Measurements from ENCODE around the gene ADAMTS17.
A peak's percentile ranks its signal among the peaks of the same experiment; 100 is the strongest.

ADAMTS17 gene

DNA sequence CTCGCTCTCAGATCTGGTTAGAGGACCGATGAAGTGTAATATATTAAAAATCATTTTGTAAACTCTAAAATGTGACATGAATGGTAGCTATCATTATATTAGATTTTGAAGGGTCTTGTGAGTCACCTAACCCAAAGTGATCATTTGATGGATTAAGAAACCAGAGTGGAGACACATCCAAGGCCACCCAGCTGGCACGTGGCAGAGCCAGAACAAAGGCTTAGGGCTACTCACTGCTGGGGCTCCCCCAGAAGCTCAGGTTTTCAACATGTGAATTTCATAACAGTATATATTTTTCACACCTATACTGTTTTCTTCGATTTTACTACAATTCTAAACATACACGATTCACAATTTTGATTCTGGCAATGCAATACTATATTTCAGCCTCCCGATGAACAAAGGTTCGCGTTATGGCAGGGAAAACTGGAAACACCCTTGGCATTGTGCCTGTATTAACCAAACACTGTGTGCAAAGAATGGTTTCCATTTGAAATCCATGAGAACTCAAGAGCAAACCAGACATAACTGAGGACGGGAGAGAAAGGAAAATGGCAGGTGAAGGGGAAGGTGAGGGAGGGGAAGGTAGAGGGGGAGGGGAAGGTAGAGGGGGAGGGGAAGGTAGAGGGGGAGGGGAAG is 88.9 kb downstream of the ADAMTS17 start:
- TF ChIP-seq, protein P1, sequence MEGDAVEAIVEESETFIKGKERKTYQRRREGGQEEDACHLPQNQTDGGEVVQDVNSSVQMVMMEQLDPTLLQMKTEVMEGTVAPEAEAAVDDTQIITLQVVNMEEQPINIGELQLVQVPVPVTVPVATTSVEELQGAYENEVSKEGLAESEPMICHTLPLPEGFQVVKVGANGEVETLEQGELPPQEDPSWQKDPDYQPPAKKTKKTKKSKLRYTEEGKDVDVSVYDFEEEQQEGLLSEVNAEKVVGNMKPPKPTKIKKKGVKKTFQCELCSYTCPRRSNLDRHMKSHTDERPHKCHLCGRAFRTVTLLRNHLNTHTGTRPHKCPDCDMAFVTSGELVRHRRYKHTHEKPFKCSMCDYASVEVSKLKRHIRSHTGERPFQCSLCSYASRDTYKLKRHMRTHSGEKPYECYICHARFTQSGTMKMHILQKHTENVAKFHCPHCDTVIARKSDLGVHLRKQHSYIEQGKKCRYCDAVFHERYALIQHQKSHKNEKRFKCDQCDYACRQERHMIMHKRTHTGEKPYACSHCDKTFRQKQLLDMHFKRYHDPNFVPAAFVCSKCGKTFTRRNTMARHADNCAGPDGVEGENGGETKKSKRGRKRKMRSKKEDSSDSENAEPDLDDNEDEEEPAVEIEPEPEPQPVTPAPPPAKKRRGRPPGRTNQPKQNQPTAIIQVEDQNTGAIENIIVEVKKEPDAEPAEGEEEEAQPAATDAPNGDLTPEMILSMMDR (IDR thresholded peaks at IDR 0.05; ENCODE audit: low read length, missing control alignments): no peak
- DNase-seq (ENCODE audit: low read depth): no peak

DNA sequence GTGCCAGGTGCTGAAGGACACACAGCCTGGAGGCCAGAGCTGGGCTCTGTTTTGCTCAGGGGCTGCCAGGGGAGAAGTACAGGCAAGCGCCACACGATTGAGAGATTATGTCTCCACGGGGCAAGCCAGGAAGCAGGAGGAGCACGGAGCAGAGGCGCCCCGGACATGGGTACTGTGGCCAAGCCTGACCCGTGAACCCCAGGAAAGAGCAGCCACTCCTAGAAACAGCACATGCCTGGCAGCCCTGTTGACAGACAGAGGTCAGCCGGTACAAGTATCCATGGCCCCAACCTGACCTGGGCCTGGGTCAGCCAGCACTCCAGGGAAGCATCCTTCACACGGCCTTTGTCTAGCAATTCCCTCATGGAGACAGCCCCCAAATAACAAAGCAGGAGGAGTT is 89.4 kb downstream of the ADAMTS17 start:
- TF ChIP-seq, protein P1 (IDR thresholded peaks at IDR 0.05; ENCODE audit: low read length, missing control alignments): no peak
- H3K4me3 ChIP-seq (replicated peaks; ENCODE audit: low read depth, low read length): no peak overlapping the region
- DNase-seq (ENCODE audit: low read depth): no peak

More for the DNA sequence above, 88.9 kb downstream of the ADAMTS17 start:
- no peak overlapping the region for H3K4me3 ChIP-seq (replicated peaks; ENCODE audit: low read depth, low read length)

DNA sequence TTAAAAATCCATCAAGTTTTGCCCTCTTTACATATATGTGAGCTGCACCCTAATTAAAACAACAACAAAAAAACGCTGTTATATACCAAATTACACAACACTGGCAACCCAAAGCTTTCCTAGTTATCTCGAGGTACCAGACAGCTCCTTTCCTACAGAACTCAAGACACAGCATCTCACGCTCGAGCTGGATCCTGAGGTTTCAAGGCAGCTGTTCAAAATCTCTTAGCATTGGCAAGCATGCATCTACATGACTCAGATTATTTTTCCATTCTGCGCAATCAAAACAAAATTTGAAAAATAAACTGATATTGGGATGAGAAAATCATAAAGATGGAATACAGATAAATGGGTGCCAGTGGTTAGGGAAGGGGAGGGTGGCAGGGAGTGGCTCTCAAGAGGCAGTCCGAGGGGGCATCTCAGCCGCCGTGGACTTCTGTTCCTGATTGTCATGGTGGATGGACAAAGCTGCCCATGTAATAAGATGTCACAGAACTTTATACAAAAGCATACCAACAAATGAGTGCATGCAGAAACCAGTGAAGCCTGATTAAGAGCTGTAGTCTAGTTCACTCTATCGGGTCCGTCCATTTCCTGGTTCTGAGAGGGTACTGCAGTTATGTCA is 91.5 kb downstream of the ADAMTS17 start:
- TF ChIP-seq, protein P1 (IDR thresholded peaks at IDR 0.05; ENCODE audit: low read length, missing control alignments): no peak
- no peak overlapping the region for H3K4me3 ChIP-seq (replicated peaks; ENCODE audit: low read depth, low read length)
- peak; percentile 43 for DNase-seq (ENCODE audit: low read depth)

DNA sequence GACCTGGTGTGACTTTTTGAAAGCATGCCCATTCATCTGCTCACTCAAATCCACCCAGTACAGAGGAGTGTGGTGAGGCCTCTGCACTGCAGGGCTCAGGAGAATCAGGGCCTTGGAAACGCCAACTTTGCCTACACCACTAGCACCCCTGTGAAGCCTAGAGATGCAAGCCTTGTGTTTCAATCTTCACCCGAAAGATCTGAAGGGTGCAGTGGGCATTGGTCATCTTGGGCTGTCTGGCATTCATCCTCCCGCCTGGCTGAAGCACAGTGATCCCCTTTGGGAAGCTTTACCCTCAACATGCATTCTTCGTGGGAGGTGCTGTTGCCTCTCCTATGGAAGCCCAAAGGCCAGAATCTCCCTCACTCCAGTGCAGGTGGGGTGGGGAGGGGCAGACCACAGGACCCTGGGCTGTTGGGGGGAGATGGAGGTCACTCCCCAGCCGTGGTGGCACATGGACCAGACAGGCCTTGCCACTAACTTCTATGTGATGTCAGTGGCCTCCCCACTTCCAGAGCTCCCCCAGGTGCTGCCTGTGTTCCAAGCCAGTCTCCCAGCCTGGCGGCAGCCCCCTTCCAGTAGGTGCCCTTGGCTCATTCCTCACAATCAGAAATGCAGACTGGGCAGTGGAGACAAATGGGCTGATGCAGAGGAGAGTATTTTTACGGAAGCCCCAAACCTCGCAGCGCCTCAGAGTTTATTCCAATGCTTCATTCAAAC is 92.5 kb downstream of the ADAMTS17 start:
- no peak for DNase-seq (ENCODE audit: low read depth)
- no peak overlapping the region for H3K4me3 ChIP-seq (replicated peaks; ENCODE audit: low read depth, low read length)
- TF ChIP-seq, protein P1 (IDR thresholded peaks at IDR 0.05; ENCODE audit: low read length, missing control alignments): no peak

DNA sequence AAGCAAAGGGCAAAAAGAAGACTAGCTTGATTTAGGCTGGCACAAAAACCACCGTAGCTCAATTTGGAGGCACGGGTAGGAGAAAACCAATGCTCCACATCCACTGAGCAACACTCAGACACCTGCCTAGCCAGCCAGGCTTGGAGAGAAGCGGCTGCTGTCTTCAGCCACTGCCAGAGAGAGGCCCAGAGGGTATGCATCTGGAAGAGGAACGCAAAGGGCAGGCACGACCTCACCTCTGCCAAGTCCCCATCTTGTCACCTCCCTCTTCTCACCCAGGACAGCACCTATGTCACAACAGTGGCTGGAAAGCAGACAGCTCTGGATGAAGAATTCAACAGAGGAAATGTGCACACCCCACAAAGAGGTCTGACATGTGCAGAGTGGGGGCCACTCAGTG is 93.5 kb downstream of the ADAMTS17 start:
- H3K4me3 ChIP-seq (replicated peaks; ENCODE audit: low read depth, low read length): no peak overlapping the region
- TF ChIP-seq, protein P1 (IDR thresholded peaks at IDR 0.05; ENCODE audit: low read length, missing control alignments): no peak

DNA sequence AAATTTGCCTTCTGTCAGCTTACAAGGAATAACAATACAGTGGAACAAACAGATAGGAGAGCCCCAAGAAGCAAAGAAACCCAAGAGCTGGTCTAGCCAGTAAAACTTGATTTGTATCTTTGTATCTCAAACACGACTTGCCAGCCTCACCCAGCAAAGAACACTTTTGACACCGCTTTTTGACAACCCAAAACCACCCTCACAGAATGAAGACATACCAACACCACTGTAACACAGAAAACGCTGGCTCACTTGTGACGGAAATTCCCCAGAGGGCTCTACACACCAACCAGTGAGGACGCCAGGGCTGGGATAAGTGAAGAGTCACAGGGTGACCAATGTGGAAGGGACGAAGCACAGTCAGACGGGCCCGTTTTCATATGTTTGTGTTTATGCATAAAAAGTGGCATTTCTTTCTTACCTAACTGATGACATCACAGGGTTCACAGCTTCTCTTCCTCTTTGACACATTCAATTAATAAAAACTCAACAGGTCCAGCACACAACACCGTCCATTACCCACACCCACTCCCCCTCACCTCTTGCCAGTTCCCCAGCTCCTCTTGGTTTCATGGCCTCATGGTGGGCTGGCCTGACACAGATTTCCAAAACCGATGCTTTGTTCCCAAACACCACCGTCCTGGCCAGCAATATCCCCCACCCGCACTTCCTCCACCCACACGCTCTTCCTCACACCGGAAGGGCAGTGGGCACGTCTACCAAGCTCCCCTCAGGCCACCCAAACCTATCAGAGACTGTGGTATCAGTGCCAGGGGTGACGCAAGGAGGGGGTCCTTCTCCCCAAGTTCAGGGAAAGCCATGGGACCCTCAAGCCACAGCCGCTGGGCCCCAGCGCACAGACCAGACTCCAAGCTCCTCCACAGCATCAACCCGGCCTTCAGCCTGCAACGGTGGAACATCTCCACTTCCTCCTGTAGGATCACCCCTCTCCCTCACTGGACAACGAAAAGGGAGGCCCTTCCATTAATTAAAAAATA is 94.2 kb downstream of the ADAMTS17 start:
- no peak overlapping the region for H3K4me3 ChIP-seq (replicated peaks; ENCODE audit: low read depth, low read length)
- TF ChIP-seq, protein P1 (IDR thresholded peaks at IDR 0.05; ENCODE audit: low read length, missing control alignments): no peak
- no peak for DNase-seq (ENCODE audit: low read depth)

More for the DNA sequence above, 93.5 kb downstream of the ADAMTS17 start:
- DNase-seq (ENCODE audit: low read depth): no peak
